Left ventricle myocardium superior (tissue), 1 donor: ENCODE data around the gene FLRT2. TPM values are rescaled to one million over a fixed set of nuclear protein-coding genes. Genes with fewer than 3 reads are reported as not detected.

Source experiments
- ATAC-seq: fragments of 200-7000 bp; cut with Tn5 transposase; one replicate; pipeline ENCODE4 v1.9.1; 2020; ENCODE audit warnings: mild to moderate bottlenecking, moderate library complexity
- DNase-seq: peaks from one replicate; pipeline ENCODE4 v3.0.0-alpha.2; 2020
- intact Hi-C: fragments of 100-400 bp; cut with micrococcal nuclease; formaldehyde crosslinking; loops from one replicate; pipeline ENCODE4 v1.11.0; 2022
- total RNA-seq: library from RNA; stranded (reverse); fragmentation: NEBNext Ultra II Directional; extraction: Animal tissue kit (Norgen Biotek cat#: 25700); gene quantifications from one replicate; pipeline ENCODE4 v1.2.1, GENCODE V29; 2021
- donor health status: DM: no; HTN: yes; CAD: no; lungs with severe emphysema.

The FLRT2 gene
- total RNA-seq, 1 donor from 2014 or later = 4.6 TPM

DNA sequence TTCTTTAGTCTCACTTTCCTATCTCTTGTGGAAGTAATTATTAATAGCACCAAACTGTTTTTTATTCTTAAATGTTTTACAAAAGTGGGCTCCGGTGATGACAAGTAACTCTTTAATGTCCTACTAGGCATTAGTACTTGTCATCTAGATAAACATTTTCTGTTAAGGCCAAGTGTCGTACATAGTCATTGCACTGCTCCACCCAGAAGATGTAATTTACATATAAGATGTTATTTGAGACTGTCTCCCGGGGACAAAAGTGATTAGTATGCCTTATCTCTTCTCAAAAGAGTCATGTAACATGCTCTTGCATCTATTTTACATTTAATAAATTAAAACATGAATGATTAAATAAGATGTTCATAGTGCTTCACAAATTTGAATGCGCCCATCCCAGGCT lies 88.4 kb downstream of the FLRT2 start:
- DNase-seq (no peak), ATAC-seq (no peak)
- intact Hi-C loops = no loop called here

GRCh38 chr14:85618978-85619377 lies 89.0 kb downstream of the FLRT2 start:
- DNase-seq (no peak), ATAC-seq (no peak)
- intact Hi-C loops = no loop called here

DNA sequence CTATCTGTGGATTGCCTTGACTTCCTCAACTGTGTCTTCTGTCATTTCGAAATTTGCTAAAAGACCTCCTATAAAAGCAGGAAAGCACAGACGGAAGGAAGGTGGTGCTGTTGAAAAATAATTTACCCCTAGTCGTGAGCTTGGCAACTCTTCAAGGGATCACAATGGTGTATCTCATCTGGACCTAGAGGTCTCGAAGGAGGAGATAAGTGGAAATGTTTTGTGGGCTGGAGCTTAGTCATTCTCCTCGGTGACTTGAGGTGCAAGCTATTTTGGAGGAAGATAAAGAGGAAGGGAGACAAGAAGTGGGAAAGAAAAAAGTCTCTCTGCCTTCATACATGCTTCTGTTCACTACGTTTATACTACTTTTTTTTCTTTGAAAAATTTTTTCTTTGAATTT lies 89.9 kb downstream of the FLRT2 start:
- intact Hi-C loops = no loop called here
- ATAC-seq = no peak
- no peak for DNase-seq

DNA sequence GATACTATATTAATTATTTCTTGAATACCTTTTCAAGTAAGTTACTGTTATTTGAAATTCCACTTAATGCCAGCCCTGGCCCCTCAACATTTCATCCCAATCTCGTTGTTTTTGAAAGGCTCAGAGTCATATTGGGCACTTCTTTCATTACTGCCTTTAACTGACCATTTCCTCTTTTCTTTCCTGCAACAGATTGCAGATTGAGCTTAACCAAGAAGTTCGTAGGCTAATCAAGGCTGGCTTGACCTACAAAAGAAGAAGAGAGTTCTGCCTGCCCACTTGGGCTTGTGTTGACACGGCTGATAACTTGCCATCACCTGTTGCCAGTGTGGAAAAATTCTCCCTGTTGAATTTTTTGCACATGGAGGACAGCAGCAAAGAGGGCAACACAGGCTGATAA lies 91.0 kb downstream of the FLRT2 start:
- intact Hi-C loops = no loop called here
- ATAC-seq = no peak

GRCh38 chr14:85622106-85622505 lies 92.2 kb downstream of the FLRT2 start:
- no peak for DNase-seq
- intact Hi-C loops = no loop called here

More for the DNA sequence above, 91.0 kb downstream of the FLRT2 start:
- no peak for DNase-seq

GRCh38 chr14:85622986-85623685 lies 93.2 kb downstream of the FLRT2 start:
- intact Hi-C loops = no loop called here
- DNase-seq (no peak), ATAC-seq (no peak)

More at GRCh38 chr14:85622106-85622505, 92.2 kb downstream of the FLRT2 start:
- no peak for ATAC-seq

DNA sequence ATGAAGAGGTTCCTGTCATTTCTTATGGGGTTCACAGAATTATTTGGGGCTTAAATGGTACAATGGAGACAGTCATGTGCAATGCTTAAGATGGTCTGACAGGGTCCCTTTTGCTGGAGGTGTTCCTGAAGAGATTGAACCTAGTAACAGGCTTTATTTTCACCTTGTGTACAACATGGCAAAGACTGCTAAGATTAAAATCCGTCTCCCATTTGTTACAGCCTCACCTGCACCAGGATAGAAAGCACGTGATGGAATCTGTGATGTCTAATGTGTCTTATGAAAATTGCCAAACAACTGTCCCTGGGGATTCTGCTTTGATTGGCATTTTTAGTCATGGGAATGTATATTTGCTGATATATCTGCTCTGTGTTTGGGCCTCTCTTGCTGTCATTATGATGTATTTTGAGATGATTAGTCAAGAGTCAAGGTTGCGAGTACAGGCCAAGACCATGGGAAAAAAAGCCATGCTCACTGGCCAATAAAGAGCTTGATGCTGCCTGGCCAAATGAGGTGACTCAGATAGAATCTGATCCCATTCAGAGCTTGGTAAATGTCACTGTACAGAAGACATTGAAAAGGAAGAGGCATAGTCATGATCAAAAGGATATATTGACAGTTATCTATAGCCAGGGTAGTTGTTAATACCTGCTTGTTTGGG lies 96.1 kb downstream of the FLRT2 start:
- no peak for ATAC-seq
- intact Hi-C loops = no loop called here
- DNase-seq = no peak

DNA sequence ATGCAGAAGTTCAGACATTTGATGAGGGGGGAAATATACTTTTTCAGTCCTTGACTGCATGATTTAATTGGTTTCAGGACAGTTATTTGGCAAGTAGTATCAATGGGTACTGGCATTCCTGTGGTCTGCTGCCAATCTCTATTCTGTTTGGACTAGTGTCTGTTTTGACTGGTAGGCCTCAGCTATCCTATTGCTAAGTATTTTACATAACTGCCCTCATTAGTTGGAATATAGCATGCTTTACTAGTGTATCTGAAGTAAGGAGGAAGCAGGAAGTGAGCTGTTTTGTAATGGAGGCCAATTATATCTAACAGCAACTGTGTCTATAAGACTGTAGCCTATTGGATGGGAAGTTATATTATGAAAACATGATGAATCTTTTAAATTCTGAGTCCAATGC lies 104.3 kb downstream of the FLRT2 start:
- intact Hi-C loops = no loop called here
- ATAC-seq = no peak
- no peak for DNase-seq

GRCh38 chr14:85644211-85644610 lies 114.3 kb downstream of the FLRT2 start:
- no peak for ATAC-seq
- intact Hi-C loops = no loop called here
- DNase-seq = no peak

DNA sequence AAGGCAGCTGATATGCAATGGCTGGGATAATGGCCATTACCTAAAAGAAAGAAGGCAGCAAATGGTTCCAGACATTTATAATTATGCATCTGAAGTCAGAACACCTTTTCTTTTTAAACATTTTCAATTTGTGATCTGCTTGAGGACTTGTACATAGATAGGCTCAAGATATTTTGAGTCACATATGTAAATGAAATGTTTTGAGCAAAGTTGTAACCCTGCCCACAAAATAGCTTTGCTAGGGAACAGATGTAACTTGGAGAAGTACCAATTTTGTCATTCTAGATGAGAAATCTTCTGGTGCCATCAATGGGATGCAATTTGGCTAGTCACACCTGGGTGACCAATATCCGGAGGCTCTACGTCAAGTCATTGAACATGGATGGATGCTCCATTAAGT lies 123.1 kb downstream of the FLRT2 start:
- intact Hi-C loops = no loop called here
- ATAC-seq (no peak), DNase-seq (no peak)

DNA sequence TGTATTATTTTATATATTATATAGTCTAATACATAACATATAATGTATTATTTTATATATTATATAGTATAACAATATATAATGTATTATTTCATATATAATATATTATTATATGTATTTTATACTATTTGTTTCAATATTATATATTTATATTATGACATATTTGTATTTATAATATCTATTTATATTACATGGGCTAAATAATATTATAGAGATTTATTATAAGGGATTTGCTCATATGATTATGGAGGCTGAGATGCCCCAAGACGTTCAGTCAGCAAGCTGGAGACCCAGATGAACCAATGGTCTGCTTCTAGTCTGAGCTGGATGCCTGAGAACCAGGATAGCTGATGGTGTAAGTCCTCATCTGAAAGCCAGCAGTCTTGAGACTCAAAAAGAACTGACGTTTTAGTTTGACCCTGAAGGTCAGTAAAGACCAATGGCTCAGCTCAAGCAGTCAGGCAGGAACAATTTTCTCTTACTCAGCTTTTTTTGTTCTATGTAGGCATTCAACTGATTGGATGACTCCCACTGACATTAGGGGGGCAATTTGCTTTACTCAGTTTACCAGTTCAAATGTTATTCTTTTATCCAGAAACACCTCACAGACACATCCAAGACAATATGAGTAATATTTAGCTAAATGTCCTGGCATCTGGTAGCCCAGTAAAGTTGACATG lies 130.4 kb downstream of the FLRT2 start:
- intact Hi-C loops = no loop called here
- DNase-seq (no peak), ATAC-seq (no peak)

DNA sequence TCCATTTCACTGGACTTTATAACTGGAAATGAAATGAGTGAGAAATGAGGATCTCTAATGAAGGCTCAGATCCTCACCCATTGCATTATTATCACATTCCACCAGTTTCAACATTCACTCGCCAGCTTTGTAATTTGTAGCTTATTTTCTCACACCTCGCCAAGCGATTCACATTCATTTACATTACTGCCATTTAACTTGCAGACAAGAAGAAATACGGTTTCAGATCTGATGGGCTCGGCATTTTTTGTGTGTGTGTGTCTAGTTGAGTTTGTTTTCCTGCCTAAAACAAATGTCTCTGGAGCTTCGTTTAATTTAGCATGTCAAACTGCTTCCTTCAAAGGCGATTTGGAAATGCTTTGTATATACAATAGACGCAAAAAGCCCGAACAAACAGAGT lies 132.2 kb downstream of the FLRT2 start:
- DNase-seq (no peak), ATAC-seq (no peak)
- intact Hi-C loops = no loop called here

- intact Hi-C loops = no loop called here
- ATAC-seq (no peak), DNase-seq (no peak)
Observed at GRCh38 chr14:85663256-85663655, 133.3 kb downstream of the FLRT2 start.

DNA sequence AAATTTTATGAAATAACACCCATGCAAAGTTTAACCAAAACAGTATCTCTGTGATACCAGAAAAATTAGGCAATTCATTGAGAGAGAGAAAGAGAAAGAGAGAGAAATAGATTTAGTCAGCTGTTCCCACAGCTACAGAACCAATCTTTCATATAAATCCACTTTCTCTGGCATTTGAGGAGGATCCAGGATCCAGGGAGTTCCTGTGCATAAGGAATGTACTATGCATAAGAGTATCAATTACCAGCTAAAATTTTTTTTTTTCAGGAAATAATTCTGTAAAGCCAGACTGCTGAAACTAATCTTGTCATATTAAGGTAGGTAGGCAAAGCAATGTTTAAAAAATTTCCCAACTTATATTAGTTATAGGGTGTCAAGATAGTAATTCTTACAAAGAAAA lies 133.7 kb downstream of the FLRT2 start:
- DNase-seq (no peak), ATAC-seq (no peak)
- intact Hi-C loops = no loop called here

DNA sequence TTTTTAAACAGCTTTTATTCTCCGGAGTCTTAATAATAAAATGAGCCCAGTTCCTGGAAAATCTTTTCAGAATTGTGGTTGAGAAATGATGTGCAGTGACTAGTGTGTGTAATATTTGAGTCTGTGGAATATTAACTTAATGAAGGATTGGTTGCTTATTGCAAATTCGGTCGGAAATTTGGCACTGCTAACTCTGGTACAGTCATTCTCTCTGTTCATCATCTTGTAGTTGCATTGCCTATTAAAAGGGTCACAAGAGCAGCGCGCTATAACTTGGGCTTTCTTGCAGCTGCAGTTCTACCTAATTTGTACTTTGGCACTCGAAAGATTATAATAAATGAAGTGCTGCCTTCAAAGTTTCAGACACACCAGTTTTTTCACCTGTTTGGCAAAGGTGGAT lies 146.0 kb downstream of the FLRT2 start:
- no peak for DNase-seq
- ATAC-seq = no peak
- intact Hi-C loops = no loop called here

DNA sequence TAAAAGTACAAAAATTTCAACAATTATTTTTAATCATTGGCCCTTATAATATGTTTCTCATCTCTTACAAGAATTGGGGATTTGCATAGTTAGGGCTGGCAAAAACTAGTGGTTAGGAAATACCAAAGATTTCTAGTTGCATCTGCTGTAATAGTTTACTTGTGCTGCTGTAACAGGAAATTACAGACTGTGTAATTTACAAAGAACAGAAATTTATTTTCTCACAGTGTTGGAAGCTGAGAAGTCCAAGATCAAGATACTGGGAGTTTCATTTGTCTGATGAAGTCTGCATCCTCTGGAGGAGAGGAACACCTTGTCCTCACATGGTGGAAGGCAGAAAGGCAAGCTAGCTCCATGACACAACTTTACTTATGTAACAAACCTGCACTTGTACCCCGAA lies 157.0 kb downstream of the FLRT2 start:
- ATAC-seq = peak; percentile 70
- intact Hi-C loops = no loop called here

GRCh38 chr14:85687456-85687855 lies 157.5 kb downstream of the FLRT2 start:
- intact Hi-C loops = no loop called here
- DNase-seq (no peak), ATAC-seq (no peak)

More for the DNA sequence above, 157.0 kb downstream of the FLRT2 start:
- DNase-seq = no peak

DNA sequence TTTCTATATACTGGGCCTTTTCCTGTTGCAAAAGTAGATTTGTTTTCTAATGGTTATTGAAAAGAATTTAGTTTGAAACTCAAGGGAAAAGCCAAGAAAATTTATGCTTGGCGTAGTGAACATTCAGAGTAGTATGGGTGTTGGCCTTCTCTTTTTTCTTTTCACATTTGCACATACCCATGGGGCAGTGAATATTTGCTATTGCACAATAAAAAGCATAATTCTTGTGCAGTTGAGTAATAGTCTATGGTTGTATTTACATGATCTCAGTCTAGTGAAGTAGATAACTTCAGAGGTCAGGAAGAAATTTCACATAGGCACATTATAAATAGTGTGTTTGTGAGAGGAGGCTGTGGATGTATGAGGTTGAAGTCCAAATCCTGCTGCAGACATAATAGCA lies 158.1 kb downstream of the FLRT2 start:
- ATAC-seq (peak; percentile 96), DNase-seq (no peak)
- intact Hi-C loops = no loop called here

- intact Hi-C loops = no loop called here
- DNase-seq (no peak), ATAC-seq (no peak)
Observed at GRCh38 chr14:85695300-85695699, 165.4 kb downstream of the FLRT2 start.

- intact Hi-C loops = no loop called here
- ATAC-seq (no peak), DNase-seq (no peak)
Observed at GRCh38 chr14:85701116-85701515, 171.2 kb downstream of the FLRT2 start.

DNA sequence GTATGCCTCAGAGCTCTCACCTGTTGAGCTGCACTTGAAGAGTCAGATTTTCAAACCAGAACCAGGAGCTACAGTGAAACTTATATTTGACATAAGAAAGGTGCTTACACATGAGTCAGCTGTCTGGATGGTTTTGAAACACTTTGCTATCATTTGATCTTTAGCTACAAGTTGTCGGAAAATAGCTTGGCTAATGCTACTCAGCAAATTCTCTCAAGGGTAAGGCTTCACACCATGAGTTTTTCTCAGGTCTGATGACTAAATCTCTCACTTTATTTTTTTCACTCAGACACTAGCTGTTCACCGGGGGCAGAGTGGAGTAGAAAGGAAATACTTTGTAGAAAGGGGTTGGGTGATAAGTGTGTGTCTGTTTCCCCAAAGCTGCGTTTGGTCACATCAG lies 171.8 kb downstream of the FLRT2 start:
- no peak for DNase-seq
- ATAC-seq = no peak
- intact Hi-C loops = no loop called here
